A549 treated with GW870086 at 1 μM for 4 hours (cell line): Measurements from ENCODE around the gene MRPL27. TPM values are rescaled to one million over a fixed set of nuclear protein-coding genes. Genes with fewer than 3 reads are reported as not detected.

Experiments
- total RNA-seq: library from RNA; stranded (reverse); fragments of 200-300 nt; extraction: Qiagen RNA extraction; gene quantifications from 5 replicates; pipeline ENCODE4 v1.2.3, GENCODE V29; 2022; ENCODE audit warnings: low read depth

MRPL27 gene
- total RNA-seq: 135 to 155 TPM (median 143 TPM) in 5 replicates

DNA sequence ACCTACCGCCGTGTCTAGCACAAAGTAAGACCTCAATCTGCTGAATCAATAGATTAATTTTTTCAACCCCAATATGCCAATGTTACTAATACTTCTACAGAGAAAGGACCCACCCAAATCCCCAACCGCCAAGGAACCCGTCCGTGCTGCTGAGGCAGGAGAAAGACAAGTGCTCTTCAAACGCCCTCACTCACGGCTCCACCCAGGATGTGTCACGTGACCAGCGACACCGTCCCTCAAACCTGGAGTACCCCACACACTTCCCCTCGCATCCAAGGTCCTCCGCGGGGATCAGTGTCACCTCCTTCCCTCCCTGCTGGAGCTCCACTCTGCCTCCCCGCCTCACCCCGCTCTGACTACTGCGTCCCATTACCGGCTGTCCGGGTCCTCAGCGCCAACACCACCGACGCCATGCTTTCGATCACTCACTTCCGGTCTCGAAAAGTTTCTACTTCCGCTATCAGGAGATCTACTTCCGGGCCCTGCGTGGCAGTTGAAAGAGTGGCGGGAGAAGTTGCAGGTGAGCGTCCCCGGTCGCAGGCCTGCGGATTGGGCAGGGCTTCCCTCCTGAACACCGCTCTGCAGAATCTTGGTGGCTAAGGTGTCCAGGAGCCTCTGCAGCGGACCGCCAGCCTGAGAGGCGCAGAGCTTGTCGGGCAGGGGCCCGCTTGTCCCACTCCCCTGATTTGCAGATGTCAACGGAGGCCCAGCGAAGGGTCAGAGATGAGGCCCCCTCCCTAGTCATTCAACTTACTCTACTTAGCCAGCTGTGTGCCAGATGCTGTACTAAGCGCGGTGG, at the start of gene MRPL27, which contains the start of gene EME1:
TSS of gene MRPL27 (minus strand) at position 427 of the 799 bp plus-strand sequence. CDS start at position 413, 14 bp downstream.
TSS of gene EME1 (plus strand) at position 472 of the 799 bp plus-strand sequence. CDS start 1,980 bp downstream, outside the sequence.

GRCh38 chr17:50397111-50397918, 24.3 kb upstream of the MRPL27 start, which contains the start of gene LRRC59:
Gene LRRC59 (minus strand): TSS chr17:50397523. CDS start chr17:50397317, 206 bp downstream.

DNA sequence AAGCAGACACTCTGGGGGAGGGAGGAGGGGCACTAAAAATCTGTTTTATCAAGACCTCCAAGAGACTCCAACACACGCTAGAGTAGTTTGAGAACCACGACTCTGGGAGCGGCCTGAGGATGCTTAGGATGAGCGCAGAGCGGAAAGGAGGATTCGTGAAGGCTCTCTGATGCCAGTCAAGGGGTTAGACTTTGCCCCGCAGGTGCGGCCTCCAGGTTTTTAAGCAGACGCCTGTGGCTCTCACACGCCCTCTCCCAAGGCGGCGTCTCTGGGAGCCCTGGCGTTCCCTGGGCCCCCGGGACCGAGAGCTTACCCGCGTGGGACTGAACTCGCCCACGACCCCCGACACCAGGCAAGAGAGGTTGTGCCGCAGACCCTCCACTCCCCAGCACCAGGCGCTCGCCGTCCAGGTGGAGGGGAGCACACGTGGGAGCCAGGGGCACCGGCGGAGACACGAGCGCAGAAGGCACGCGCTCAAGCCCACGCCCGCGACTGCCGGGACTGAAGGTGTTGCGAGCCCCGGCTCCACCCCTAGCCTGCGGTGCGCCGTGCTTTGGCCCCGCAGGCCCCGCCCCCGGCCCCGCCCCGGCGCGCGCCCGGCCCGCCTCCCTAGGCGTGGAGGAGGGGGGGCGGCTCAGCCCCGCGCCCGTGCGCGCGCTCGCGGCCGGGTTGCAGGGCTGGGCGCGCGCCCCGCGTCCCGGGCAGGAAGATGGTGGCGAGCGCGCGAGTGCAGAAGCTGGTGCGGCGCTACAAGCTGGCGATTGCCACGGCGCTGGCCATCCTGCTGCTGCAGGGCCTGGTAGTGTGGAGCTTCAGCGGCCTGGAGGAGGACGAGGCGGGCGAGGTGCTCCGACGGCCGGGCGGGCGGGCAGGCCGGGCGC, 27.3 kb downstream of the MRPL27 start, which contains the start of gene XYLT2:
TSS of gene XYLT2 (plus strand) at position 695 of the 881 bp plus-strand sequence. CDS start at position 710, 15 bp downstream.

Other genes starting within 250 kb of the MRPL27 start
- 0.23 to 0.68 TPM (median 0.32 TPM) in 5 replicates for gene SAMD14, start 243.0 kb downstream of the MRPL27 start, total RNA-seq
- 39.3 to 55.0 TPM (median 50.7 TPM) in 5 replicates for gene PPP1R9B, start 222.5 kb downstream of the MRPL27 start, total RNA-seq
- 1.3 to 1.9 TPM (median 1.7 TPM) in 5 replicates for gene SGCA, start 207.2 kb downstream of the MRPL27 start, total RNA-seq
- 6.1 to 9.5 TPM (median 7.9 TPM) in 5 replicates for gene COL1A1, start 171.6 kb downstream of the MRPL27 start, total RNA-seq
- 18.0 to 31.0 TPM (median 24.0 TPM) in 5 replicates for gene TMEM92, start 98.7 kb downstream of the MRPL27 start, total RNA-seq
- gene XYLT2, start 27.1 kb downstream of the MRPL27 start, total RNA-seq: 18.1 to 24.4 TPM (median 22.6 TPM) in 5 replicates
- gene EME1, start within 50 bp of the MRPL27 start, total RNA-seq: 12.7 to 15.9 TPM (median 14.4 TPM) in 5 replicates
- 235 to 249 TPM (median 243 TPM) in 5 replicates for gene LRRC59, start 24.3 kb upstream of the MRPL27 start, total RNA-seq
- gene ACSF2, start 53.0 kb upstream of the MRPL27 start, total RNA-seq: 10.3 to 15.4 TPM (median 13.6 TPM) in 5 replicates
- not detected in 5 replicates for gene CHAD, start 95.7 kb upstream of the MRPL27 start, total RNA-seq
- gene RSAD1, start 105.7 kb upstream of the MRPL27 start, total RNA-seq: 26.5 to 36.3 TPM (median 32.8 TPM) in 5 replicates
- gene MYCBPAP, start 135.3 kb upstream of the MRPL27 start, total RNA-seq: 0.35 to 0.60 TPM (median 0.39 TPM) in 5 replicates
- 0.17 to 0.78 TPM (median 0.23 TPM) in 5 replicates for gene EPN3, start 159.6 kb upstream of the MRPL27 start, total RNA-seq
- gene SPATA20, start 174.0 kb upstream of the MRPL27 start, total RNA-seq: 68.4 to 89.0 TPM (median 81.4 TPM) in 5 replicates
- gene CACNA1G, start 187.5 kb upstream of the MRPL27 start, total RNA-seq: 3.4 to 5.3 TPM (median 4.6 TPM) in 5 replicates